ENCODE results near the gene FANCD2. TPM values are rescaled to one million over a fixed set of nuclear protein-coding genes. Genes with fewer than 3 reads are reported as not detected.

The FANCD2 gene
- polyA plus RNA-seq = 1 to 10 TPM; 5.1 to 6.5 TPM

DNA sequence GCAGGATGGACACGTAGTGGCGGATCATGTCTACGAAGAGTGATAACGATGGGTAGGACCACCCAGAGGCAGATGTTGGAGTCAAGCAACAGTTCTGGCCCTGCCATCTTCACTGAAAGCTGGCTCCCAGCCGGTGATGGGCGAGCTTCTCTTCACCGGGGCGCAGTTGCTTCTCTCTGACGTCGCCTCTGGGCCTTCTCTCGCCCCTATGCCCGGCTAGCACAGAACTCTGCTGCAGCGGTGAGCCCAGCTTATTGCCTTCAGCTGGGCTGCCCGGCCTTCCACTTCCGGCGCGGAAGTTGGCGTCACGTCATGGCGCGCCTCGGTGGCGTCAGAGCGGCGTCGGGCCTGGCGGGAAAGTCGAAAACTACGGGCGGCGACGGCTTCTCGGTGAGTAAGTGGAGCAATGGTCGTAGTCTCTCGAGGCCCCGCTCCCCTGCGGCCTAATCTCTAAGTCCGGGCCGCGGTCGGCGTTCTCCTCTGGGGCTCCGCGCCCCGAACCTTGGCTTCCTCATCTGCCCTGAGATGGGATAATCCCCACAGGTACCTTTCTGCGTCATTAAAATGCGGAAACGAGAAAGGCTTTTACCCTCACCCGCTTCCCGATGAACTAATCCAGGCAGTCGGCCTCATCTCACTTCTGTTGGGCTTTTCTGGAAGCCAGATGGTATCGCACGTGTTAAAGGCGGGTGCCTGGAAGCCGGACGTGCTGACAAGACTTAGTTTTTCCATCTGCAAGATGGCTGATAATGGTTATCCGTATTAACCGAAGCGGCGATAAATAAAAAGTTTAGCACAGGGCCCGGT lies at the start of gene FANCD2:
Gene FANCD2, plus strand, starts transcription at position 354 of the 807 bp plus-strand sequence. CDS start 2,221 bp downstream, outside the sequence.
- Histone ChIP-seq H3K27ac (ENCODE audit: low read depth in 2 of 2, low read length in 1 of 2) (peak within 1 kb of the TSS; percentile 39 to 90), H3K9me3 (ENCODE audit: control insufficient read depth in 2 of 2, insufficient read depth in 1 of 2, low read depth in 1 of 2, low read length in 1 of 2) (no peaks in the 10 kb centered on the region), H3K4me3 (ENCODE audit: low read depth in 1 of 2, low read length in 2 of 2) (peak within 1 kb of the TSS; percentile 86 to 92), H3K4me1 (ENCODE audit: control insufficient read depth in 2 of 2, insufficient read depth in 2 of 2, low read length in 1 of 2) (no peaks in the 10 kb centered on the region), H3K36me3 (ENCODE audit: control insufficient read depth in 2 of 2, insufficient read depth in 2 of 2, low read length in 1 of 2) (peaks cover 8 to 9% of the 10 kb centered on the region in 2 donors), H3K27me3 (ENCODE audit: control insufficient read depth in 1 of 2, insufficient read depth in 2 of 2, low read length in 2 of 2) (no peaks in the 10 kb centered on the region)
- WGBS, 2 donors = 0% methylated on average over 58 to 61 of the region's 61 CpGs

DNA sequence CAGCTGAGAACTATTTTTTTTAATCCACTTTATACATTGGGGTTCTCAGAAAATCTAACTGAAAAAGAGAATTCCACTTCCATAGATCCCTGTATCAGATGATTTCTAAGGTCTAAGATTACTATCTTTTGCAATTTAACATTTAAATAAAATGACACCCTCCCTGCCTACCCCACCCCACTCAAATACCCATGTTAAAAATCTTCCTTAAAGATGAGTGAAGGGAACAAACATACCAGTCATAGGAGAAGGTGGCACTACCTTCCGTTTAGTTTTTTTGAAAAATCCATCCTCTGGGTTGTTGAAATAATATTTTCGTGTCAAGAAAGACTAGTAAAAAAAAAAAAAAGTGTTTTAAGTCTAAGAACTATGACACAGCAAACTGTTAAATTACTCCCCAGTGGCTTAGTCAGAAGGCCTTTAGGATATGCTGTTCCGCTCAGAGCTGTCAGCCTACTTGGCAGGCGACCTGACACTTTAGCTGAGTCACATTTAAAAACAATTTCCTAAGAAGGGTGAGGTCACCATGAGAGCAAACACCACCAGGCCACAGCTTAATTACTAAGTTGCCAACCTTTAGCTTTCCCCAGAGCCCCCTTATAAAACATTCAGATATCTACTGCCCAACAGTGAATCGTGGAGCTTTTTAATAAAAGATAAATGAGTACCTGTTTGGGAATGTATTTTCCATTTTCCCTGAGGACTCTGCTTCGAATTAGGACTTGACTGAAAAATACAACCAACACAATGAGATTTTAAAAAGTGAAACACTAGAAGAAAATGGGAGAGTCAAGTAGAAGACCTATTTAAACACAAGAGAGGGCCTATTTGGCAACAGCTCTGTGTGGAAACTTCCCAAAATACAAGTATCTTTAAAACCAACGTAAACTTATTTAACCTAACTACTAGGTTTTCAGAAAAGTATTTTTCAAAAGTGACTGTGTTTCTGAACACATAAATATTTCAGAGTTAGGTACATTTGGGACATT lies 49.2 kb upstream of the FANCD2 start:
- no peaks in the 10 kb centered on the region for H3K4me1 ChIP-seq (ENCODE audit: control insufficient read depth in 2 of 2, insufficient read depth in 2 of 2, low read length in 1 of 2)
- H3K27me3 ChIP-seq (ENCODE audit: control insufficient read depth in 1 of 2, insufficient read depth in 2 of 2, low read length in 2 of 2) = no peaks in the 10 kb centered on the region
- WGBS, 2 donors = 19 to 39% methylated on average over 7 of the region's 7 CpGs
- H3K4me3 ChIP-seq (ENCODE audit: low read depth in 1 of 2, low read length in 2 of 2) = no peak overlapping the region
- H3K36me3 ChIP-seq (ENCODE audit: control insufficient read depth in 2 of 2, insufficient read depth in 2 of 2, low read length in 1 of 2) = peaks cover 0 to 4% of the 10 kb centered on the region in 2 donors
- H3K9me3 ChIP-seq (ENCODE audit: control insufficient read depth in 2 of 2, insufficient read depth in 1 of 2, low read depth in 1 of 2, low read length in 1 of 2) = no peaks in the 10 kb centered on the region
- H3K27ac ChIP-seq (ENCODE audit: low read depth in 2 of 2, low read length in 1 of 2) = peak overlapping the region; percentile 89 to 92

DNA sequence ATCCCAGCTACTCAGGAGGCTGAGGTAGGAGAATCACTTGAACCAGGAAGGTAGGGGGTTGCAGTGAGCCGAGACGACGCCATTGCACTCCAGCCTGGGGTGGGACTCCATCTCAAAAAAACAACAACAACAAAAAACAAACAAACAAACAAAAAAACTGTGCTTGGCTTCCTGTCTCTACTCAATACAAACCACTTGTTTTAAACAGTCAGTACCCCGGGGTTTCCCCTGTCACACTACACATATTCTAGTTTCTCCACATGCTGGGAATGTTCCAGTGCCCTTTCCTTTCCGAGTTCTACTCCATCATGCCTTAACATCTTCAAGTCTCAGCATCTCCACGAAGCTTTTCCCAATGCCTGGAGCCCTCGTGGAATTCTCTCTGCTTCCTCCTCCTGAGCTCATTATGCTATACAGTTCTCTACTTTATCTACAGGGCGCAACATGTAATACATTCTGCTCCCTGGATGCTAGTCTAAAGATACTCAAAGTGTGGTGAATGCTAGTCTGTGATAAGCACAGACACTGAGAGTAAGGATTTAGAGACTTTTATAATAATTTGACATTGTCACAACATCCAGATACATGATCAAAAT lies 47.4 kb upstream of the FANCD2 start:
- H3K36me3 ChIP-seq (ENCODE audit: control insufficient read depth in 2 of 2, insufficient read depth in 2 of 2, low read length in 1 of 2) = peaks cover 0 to 4% of the 10 kb centered on the region in 2 donors
- WGBS, 2 donors = 79 to 82% methylated on average over 8 of the region's 8 CpGs

DNA sequence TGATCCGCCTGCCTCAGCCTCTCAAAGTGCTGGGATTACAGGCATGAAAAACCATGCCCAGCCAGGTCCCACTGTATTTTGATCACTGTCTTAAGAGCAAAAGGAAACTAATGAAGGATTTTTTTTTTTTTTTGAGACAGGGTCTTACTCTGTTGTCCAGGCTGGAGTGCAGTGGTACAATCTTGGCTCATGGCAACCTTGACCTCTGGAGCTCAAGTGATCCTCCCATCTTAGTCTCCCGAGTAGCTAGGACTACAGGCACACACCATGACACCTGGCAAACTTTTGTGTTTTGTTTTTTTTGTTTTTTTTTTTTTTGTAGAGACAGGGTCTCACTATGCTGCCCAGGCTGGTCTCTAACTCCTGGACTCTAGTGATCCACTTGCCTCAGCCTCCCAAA lies 46.0 kb upstream of the FANCD2 start:
- peaks cover 0 to 4% of the 10 kb centered on the region in 2 donors for H3K4me1 ChIP-seq (ENCODE audit: control insufficient read depth in 2 of 2, insufficient read depth in 2 of 2, low read length in 1 of 2)
- H3K9me3 ChIP-seq (ENCODE audit: control insufficient read depth in 2 of 2, insufficient read depth in 1 of 2, low read depth in 1 of 2, low read length in 1 of 2) = no peaks in the 10 kb centered on the region
- WGBS, 2 donors = 93 to 98% methylated on average over 2 of the region's 2 CpGs
- no peak overlapping the region for H3K4me3 ChIP-seq (ENCODE audit: low read depth in 1 of 2, low read length in 2 of 2)
- no peak overlapping the region for H3K27ac ChIP-seq (ENCODE audit: low read depth in 2 of 2, low read length in 1 of 2)
- H3K36me3 ChIP-seq (ENCODE audit: control insufficient read depth in 2 of 2, insufficient read depth in 2 of 2, low read length in 1 of 2) = peaks cover 2 to 3% of the 10 kb centered on the region in 2 donors
- no peaks in the 10 kb centered on the region for H3K27me3 ChIP-seq (ENCODE audit: control insufficient read depth in 1 of 2, insufficient read depth in 2 of 2, low read length in 2 of 2)

More for the DNA sequence above, 47.4 kb upstream of the FANCD2 start:
- Histone ChIP-seq H3K4me3 (ENCODE audit: low read depth in 1 of 2, low read length in 2 of 2) (no peak overlapping the region), H3K4me1 (ENCODE audit: control insufficient read depth in 2 of 2, insufficient read depth in 2 of 2, low read length in 1 of 2) (peaks cover 0 to 4% of the 10 kb centered on the region in 2 donors), H3K9me3 (ENCODE audit: control insufficient read depth in 2 of 2, insufficient read depth in 1 of 2, low read depth in 1 of 2, low read length in 1 of 2) (no peaks in the 10 kb centered on the region), H3K27me3 (ENCODE audit: control insufficient read depth in 1 of 2, insufficient read depth in 2 of 2, low read length in 2 of 2) (no peaks in the 10 kb centered on the region), H3K27ac (ENCODE audit: low read depth in 2 of 2, low read length in 1 of 2) (peak overlapping the region in 1 of 2 donors; percentile 48)

DNA sequence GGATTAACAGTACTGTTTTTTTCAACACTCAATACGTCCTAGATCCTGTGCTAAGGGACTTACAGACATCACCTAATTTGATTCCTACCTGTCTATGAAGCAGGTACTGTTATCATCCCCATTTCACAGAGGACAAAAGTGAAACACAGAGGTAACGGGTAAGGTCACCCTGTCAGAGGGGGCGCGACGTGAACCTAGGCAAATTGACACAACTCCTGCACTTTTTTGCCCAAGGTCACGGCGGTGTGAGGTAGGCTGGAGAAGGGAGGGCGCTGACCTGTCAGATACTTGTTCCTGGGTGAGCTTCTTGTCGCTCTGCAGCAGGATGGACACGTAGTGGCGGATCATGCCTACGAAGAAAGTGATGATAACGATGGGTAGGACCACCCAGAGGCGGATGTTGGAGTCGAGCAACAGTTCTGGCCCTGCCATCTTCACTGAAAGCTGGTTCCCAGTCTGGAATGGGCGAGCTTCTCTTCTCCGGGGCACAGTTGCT lies 40.0 kb upstream of the FANCD2 start:
- no peaks in the 10 kb centered on the region for H3K9me3 ChIP-seq (ENCODE audit: control insufficient read depth in 2 of 2, insufficient read depth in 1 of 2, low read depth in 1 of 2, low read length in 1 of 2)
- peak overlapping the region; percentile 89 to 94 for H3K4me3 ChIP-seq (ENCODE audit: low read depth in 1 of 2, low read length in 2 of 2)
- H3K4me1 ChIP-seq (ENCODE audit: control insufficient read depth in 2 of 2, insufficient read depth in 2 of 2, low read length in 1 of 2) = peaks cover 0 to 4% of the 10 kb centered on the region in 2 donors
- H3K27me3 ChIP-seq (ENCODE audit: control insufficient read depth in 1 of 2, insufficient read depth in 2 of 2, low read length in 2 of 2) = no peaks in the 10 kb centered on the region
- peak overlapping the region; percentile 52 to 86 for H3K27ac ChIP-seq (ENCODE audit: low read depth in 2 of 2, low read length in 1 of 2)
- H3K36me3 ChIP-seq (ENCODE audit: control insufficient read depth in 2 of 2, insufficient read depth in 2 of 2, low read length in 1 of 2) = peaks cover 0 to 3% of the 10 kb centered on the region in 2 donors
- 1% methylated on average over 17 of the region's 17 CpGs for WGBS, 2 donors

DNA sequence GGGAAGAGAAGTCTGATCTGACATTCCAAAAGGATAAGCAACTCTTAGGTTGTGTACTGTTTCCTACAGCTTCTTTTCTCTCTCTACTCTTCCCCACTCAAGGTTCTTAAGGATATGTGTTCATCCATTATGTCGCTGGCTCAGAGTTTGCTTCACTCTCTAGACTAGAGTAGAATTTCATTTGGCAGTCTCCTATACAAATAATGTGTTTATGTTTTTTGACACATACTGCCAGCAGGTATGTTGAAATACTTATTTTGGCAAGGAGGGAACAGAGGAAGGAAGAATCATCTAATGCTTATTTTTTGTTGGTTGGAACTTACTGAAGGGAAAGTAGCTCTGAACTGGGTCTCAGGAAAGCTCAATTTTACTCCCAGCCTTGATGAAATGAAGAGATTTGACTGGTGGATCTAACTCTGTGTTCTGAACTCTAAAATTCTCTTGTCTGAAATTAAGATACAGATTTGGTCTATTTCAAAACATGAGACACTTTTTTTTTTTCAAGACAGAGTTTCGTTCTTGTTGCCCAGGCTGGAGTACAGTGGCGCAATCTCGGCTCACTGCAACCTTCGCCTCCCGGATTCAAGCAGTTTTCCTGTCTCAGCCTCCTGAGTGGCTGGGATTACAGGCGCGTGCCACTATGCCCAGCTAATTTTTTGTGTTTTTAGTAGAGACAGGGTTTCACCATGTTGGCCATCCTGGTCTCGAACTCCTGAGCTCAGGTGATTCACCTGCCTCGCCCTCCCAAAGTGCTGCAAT lies 32.0 kb upstream of the FANCD2 start:
- no peaks in the 10 kb centered on the region for H3K9me3 ChIP-seq (ENCODE audit: control insufficient read depth in 2 of 2, insufficient read depth in 1 of 2, low read depth in 1 of 2, low read length in 1 of 2)
- WGBS, 2 donors = 92 to 95% methylated on average over 10 of the region's 10 CpGs
- no peak overlapping the region for H3K27ac ChIP-seq (ENCODE audit: low read depth in 2 of 2, low read length in 1 of 2)
- no peaks in the 10 kb centered on the region for H3K4me1 ChIP-seq (ENCODE audit: control insufficient read depth in 2 of 2, insufficient read depth in 2 of 2, low read length in 1 of 2)
- no peaks in the 10 kb centered on the region for H3K36me3 ChIP-seq (ENCODE audit: control insufficient read depth in 2 of 2, insufficient read depth in 2 of 2, low read length in 1 of 2)
- H3K27me3 ChIP-seq (ENCODE audit: control insufficient read depth in 1 of 2, insufficient read depth in 2 of 2, low read length in 2 of 2) = no peaks in the 10 kb centered on the region
- H3K4me3 ChIP-seq (ENCODE audit: low read depth in 1 of 2, low read length in 2 of 2) = no peak overlapping the region

DNA sequence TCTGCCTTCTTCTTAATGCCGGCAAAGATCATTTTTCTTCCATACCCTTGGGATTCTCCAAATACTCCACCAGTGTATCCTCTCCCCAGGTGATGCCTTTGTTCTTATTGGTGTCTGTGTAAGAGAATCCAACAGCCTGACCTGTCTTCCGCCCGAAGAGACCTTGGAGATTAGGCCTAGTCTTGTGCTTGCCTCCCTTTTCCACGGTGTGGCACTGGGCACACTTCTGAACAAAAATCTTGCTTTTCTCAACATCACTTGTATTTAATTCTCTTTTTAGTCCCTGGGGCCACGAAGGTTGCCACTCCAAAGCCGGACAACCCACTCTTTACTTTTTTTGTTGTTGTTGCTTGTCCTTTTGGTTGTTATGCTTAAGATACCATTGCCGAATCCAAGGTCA lies 25.6 kb upstream of the FANCD2 start:
- WGBS, 2 donors = 94 to 96% methylated on average over 7 of the region's 7 CpGs
- no peak overlapping the region for H3K27ac ChIP-seq (ENCODE audit: low read depth in 2 of 2, low read length in 1 of 2)
- no peaks in the 10 kb centered on the region for H3K9me3 ChIP-seq (ENCODE audit: control insufficient read depth in 2 of 2, insufficient read depth in 1 of 2, low read depth in 1 of 2, low read length in 1 of 2)
- no peaks in the 10 kb centered on the region for H3K4me1 ChIP-seq (ENCODE audit: control insufficient read depth in 2 of 2, insufficient read depth in 2 of 2, low read length in 1 of 2)
- H3K4me3 ChIP-seq (ENCODE audit: low read depth in 1 of 2, low read length in 2 of 2) = no peak overlapping the region
- no peaks in the 10 kb centered on the region for H3K27me3 ChIP-seq (ENCODE audit: control insufficient read depth in 1 of 2, insufficient read depth in 2 of 2, low read length in 2 of 2)
- H3K36me3 ChIP-seq (ENCODE audit: control insufficient read depth in 2 of 2, insufficient read depth in 2 of 2, low read length in 1 of 2) = peaks cover 0 to 4% of the 10 kb centered on the region in 2 donors

DNA sequence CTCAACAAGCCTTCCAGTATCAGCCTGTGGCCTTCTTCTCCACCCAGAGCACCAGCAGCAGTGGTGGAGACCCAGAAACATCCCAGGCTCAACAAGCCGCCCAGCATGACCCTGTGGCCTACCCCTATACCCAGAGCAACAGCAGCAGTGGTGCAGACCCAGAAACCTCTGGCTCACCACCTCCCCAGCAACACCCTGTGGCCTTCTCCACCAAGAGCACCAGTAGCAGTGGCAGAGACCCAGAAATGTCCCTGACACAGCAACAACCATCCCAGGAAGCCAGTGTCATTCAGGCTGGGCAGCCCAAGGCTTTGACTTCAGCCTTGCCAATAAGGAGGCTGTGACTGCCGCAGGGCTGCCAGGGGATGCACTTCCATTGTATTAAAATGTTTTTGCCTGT lies 23.3 kb upstream of the FANCD2 start:
- WGBS, 2 donors = 100% methylated on average over 2 of the region's 2 CpGs
- no peaks in the 10 kb centered on the region for H3K4me1 ChIP-seq (ENCODE audit: control insufficient read depth in 2 of 2, insufficient read depth in 2 of 2, low read length in 1 of 2)
- H3K36me3 ChIP-seq (ENCODE audit: control insufficient read depth in 2 of 2, insufficient read depth in 2 of 2, low read length in 1 of 2) = peaks cover 0 to 4% of the 10 kb centered on the region in 2 donors
- no peak overlapping the region for H3K27ac ChIP-seq (ENCODE audit: low read depth in 2 of 2, low read length in 1 of 2)
- H3K4me3 ChIP-seq (ENCODE audit: low read depth in 1 of 2, low read length in 2 of 2) = no peak overlapping the region
- H3K9me3 ChIP-seq (ENCODE audit: control insufficient read depth in 2 of 2, insufficient read depth in 1 of 2, low read depth in 1 of 2, low read length in 1 of 2) = no peaks in the 10 kb centered on the region
- no peaks in the 10 kb centered on the region for H3K27me3 ChIP-seq (ENCODE audit: control insufficient read depth in 1 of 2, insufficient read depth in 2 of 2, low read length in 2 of 2)
